Nephron progenitor cell (in vitro differentiated cells): ENCODE measurements around the gene COL8A1.

Experiments used
- DNase-seq: peaks from one replicate; pipeline ENCODE4 v3.0.0; 2021
- H3K27ac Mint-ChIP-seq: 2 replicates; pipeline ENCODE4 v1.8.0; 2021; ENCODE audit warnings: mild to moderate bottlenecking, moderate library complexity, mixed read lengths
- H3K27me3 Mint-ChIP-seq: 2 replicates; pipeline ENCODE4 v1.8.0; 2021; ENCODE audit warnings: mild to moderate bottlenecking, low read depth, mixed read lengths; ENCODE audit not compliant: poor library complexity
- H3K36me3 Mint-ChIP-seq: 2 replicates; pipeline ENCODE4 v1.8.0; 2021; ENCODE audit warnings: low read depth, mixed read lengths
- H3K4me1 Mint-ChIP-seq: 2 replicates; pipeline ENCODE4 v1.8.0; 2021; ENCODE audit warnings: mixed read lengths
- H3K4me3 Mint-ChIP-seq: 2 replicates; pipeline ENCODE4 v1.8.0; 2021; ENCODE audit warnings: mild to moderate bottlenecking, moderate library complexity, mixed read lengths
- H3K9me3 Mint-ChIP-seq: 2 replicates; pipeline ENCODE4 v1.8.0; 2021; ENCODE audit warnings: mild to moderate bottlenecking, moderate library complexity, mixed read lengths
- TF ChIP-seq, protein P1 (sequence below): fragments of 200-600 bp; sonication (generic); IDR thresholded peaks from 2 replicates; pipeline ENCODE4 v1.5.0; 2021; ENCODE audit warnings: antibody characterized with exemption

COL8A1 gene

DNA sequence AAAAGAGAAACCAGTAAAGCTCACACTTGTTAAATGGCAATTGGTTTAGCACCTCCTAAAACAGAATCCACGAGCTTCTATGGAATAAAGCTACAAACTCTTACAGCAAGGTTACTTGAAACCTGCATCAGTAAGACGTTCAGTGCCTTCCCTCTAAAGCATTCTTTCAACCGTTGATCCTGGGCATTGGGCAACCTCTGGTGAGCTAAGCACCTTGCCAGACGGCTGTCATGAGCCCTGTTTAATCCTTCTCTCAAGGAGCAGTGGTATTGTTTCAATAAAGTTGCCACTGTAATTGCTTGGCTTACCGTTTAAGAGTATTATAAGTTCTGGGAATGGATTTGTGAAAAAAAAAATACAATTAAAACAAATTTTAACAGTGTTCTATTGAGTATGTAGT is 75.0 kb downstream of the COL8A1 start:
- no peak for DNase-seq
- H3K27ac Mint-ChIP-seq, result no peak overlapping the region
- H3K27me3 Mint-ChIP-seq, result no peaks in the 10 kb centered on the region
- peaks cover 5% of the 10 kb centered on the region for H3K4me1 Mint-ChIP-seq
- no peaks in the 10 kb centered on the region for H3K36me3 Mint-ChIP-seq
- TF ChIP-seq, protein P1, sequence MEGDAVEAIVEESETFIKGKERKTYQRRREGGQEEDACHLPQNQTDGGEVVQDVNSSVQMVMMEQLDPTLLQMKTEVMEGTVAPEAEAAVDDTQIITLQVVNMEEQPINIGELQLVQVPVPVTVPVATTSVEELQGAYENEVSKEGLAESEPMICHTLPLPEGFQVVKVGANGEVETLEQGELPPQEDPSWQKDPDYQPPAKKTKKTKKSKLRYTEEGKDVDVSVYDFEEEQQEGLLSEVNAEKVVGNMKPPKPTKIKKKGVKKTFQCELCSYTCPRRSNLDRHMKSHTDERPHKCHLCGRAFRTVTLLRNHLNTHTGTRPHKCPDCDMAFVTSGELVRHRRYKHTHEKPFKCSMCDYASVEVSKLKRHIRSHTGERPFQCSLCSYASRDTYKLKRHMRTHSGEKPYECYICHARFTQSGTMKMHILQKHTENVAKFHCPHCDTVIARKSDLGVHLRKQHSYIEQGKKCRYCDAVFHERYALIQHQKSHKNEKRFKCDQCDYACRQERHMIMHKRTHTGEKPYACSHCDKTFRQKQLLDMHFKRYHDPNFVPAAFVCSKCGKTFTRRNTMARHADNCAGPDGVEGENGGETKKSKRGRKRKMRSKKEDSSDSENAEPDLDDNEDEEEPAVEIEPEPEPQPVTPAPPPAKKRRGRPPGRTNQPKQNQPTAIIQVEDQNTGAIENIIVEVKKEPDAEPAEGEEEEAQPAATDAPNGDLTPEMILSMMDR, result no peak
- no peak overlapping the region for H3K4me3 Mint-ChIP-seq
- H3K9me3 Mint-ChIP-seq, result no peaks in the 10 kb centered on the region

DNA sequence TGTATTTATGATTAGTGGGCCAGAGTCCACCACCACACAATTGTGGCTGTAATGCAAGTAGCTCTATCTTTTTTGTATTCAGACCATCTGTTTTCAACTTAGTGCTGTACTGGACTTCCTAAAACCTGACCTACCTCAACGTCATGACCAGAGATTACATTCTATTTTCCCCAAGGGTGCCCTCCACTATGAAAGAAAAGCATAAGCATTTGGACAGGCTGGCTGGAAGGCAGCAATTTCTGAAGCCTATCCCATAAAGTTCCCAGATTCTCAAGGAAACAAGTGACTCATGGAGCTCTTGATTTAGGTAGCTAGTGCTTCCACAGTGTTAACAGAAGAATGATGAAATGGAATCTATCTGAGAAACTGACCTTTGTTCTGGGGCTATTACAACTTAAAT is 75.8 kb downstream of the COL8A1 start:
- H3K9me3 Mint-ChIP-seq, result no peaks in the 10 kb centered on the region
- no peaks in the 10 kb centered on the region for H3K27me3 Mint-ChIP-seq
- no peaks in the 10 kb centered on the region for H3K36me3 Mint-ChIP-seq
- TF ChIP-seq, protein P1, result no peak
- peak overlapping the region; percentile 30 for H3K27ac Mint-ChIP-seq
- H3K4me1 Mint-ChIP-seq, result peaks cover 5% of the 10 kb centered on the region
- no peak overlapping the region for H3K4me3 Mint-ChIP-seq
- no peak for DNase-seq

DNA sequence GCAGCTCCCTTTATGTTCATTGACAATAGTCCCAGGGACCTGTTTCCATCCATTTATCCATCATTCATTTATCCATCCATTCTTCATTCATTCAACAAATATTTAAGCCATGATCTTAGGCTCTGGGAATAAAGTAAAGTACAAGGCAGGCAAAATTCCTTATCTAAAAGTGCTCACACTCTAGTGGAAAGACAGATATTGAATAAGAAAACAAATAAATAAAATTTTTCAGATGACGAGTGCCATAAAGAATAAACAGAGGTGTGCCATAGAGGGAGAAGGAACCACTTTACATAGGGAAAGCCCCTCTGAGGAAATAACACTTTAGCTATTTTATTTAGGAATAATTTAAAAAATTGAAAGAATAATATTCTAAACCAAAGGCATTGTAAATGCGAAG is 76.2 kb downstream of the COL8A1 start:
- DNase-seq, result no peak
- Mint-ChIP-seq H3K36me3 (no peaks in the 10 kb centered on the region), H3K27ac (peak overlapping the region; percentile 20), H3K4me3 (no peak overlapping the region), H3K4me1 (peaks cover 5% of the 10 kb centered on the region), H3K9me3 (no peaks in the 10 kb centered on the region), H3K27me3 (no peaks in the 10 kb centered on the region)
- TF ChIP-seq, protein P1, result no peak

DNA sequence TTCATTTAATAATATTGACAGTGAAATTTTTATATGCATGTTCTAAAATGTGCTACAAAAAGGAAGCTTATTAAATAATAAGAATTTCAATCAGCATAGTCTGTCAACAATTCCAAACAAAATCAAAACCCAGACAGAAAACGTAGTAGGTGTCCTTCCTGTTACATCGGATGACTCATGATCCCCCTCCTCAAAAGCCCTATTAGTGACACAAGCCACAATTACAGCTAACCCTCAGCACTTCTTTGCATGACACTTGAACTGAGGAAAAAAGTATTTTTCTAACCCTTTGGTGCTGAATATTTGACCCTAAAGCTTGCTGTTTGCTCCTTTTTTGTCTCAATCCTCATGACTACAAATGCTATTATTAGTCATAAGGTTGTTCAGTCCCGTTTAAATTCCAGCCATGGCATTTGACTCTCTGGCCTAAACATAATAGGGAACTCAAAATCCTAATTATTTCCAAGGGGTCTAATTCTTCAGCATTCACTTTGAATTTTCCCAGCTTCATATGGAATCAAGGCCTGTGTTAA is 78.1 kb downstream of the COL8A1 start:
- Mint-ChIP-seq H3K4me3 (no peak overlapping the region), H3K36me3 (no peaks in the 10 kb centered on the region), H3K27me3 (no peaks in the 10 kb centered on the region), H3K9me3 (no peaks in the 10 kb centered on the region), H3K27ac (no peak overlapping the region), H3K4me1 (peaks cover 14% of the 10 kb centered on the region)
- no peak for DNase-seq
- TF ChIP-seq, protein P1, result no peak

DNA sequence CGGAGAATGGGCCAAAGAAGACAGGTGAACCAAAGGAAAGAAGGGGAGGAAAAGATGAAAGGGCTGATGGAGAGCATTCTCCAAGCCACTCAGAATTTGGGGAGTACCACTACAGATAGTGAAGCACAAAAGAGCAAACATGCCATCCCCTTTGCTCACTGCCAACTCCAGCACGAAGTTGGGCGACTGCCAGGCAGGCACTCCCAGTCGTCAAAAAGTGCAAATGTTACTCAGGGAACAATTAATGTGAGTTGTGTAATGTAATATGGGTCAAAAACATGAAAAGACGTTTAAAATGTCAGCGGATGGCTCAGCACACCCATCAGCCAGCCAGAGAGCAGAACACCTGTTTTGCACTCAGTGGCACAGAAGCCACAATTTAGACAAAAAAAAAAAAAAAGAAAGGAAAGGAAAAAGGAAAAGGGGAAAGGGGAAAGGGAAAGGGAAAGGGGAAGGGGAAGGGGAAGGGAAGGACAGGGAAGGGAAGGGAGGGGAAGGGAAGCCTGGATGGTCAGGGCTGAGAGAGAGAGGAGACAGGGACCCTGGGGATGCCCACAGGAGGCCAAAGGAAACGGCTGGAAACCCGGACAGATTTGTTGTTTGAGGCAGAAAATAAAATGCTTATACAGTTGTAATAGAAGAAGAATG is 82.7 kb downstream of the COL8A1 start:
- Mint-ChIP-seq H3K9me3 (no peaks in the 10 kb centered on the region), H3K36me3 (no peaks in the 10 kb centered on the region), H3K27me3 (peaks cover 2% of the 10 kb centered on the region), H3K4me1 (peaks cover 13% of the 10 kb centered on the region), H3K27ac (peak overlapping the region; percentile 10), H3K4me3 (no peak overlapping the region)
- no peak for DNase-seq
- TF ChIP-seq, protein P1, result no peak

DNA sequence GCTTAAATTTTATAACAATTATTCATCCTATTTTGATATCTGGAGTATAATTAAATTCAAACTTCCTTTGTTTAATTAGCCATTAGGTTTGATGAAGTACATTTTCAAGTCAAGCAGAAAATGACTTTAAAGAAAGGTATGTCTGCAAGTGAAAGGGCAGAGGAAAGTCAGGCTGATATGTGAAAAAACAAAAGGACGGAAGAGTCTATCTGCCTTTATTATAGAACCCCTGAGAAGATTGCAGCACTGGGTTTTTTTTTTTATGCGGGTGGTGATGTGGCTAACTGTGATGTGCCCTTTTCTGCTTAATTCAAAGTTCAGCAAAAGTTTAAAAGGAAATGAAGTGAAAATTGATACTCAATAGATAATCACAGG is 83.2 kb downstream of the COL8A1 start:
- Mint-ChIP-seq H3K9me3 (no peaks in the 10 kb centered on the region), H3K4me3 (no peak overlapping the region), H3K4me1 (peaks cover 13% of the 10 kb centered on the region), H3K27me3 (peaks cover 2% of the 10 kb centered on the region), H3K27ac (no peak overlapping the region), H3K36me3 (no peaks in the 10 kb centered on the region)
- DNase-seq, result no peak
- TF ChIP-seq, protein P1, result no peak
